Hematopoietic multipotent progenitor cell (in vitro differentiated cells): Measurements from ENCODE around the gene FAM227A. TPM values are rescaled to one million over a fixed set of nuclear protein-coding genes. Genes with fewer than 3 reads are reported as not detected.

Experiments
- DNase-seq, 3 donors: peaks; one replicate each; pipeline ENCODE4 v3.0.0-alpha.2; 2011 to 2015; ENCODE audit warnings: low read depth in 2 of 3, low spot score in 2 of 3
- total RNA-seq: library from RNA; depleted of rRNA; stranded (reverse); fragments of >200 nt; gene quantifications from one replicate; pipeline ENCODE4 v1.2.3, GENCODE V29; 2012

Gene FAM227A
- 1.3 TPM for total RNA-seq

GRCh38 chr22:38656256-38657044 lies at the start of gene FAM227A, which contains the start of gene CBY1:
TSS of gene FAM227A (minus strand) at chr22:38656392. CDS start at chr22:38650168, 6,224 bp downstream.
TSS of gene CBY1 (plus strand) at chr22:38656638. CDS start at chr22:38668055, 11,417 bp downstream.
- peak; percentile 82 to 89 (median 88) for DNase-seq

- DNase-seq, result peak; percentile 94 to 100 (median 100)
These were observed 49.3 kb upstream of the FAM227A start, which contains the start of gene GTPBP1 for GRCh38 chr22:38705235-38706100. TSS of gene GTPBP1 (plus strand) at chr22:38705944. CDS start at chr22:38705956, 12 bp downstream.

- DNase-seq, result no peak
These were observed 48.6 kb upstream of the FAM227A start for GRCh38 chr22:38704654-38705234.

- peak; percentile 97 to 100 (median 97) for DNase-seq
These were observed 44.8 kb upstream of the FAM227A start, which contains the start of gene JOSD1 for GRCh38 chr22:38700789-38701628. TSS of gene JOSD1 (minus strand) at chr22:38700943. CDS start at chr22:38699987, 956 bp downstream.

- DNase-seq, result peak in 2 of 3 donors; percentile 31 to 45
These were observed 44.1 kb upstream of the FAM227A start for GRCh38 chr22:38700270-38700788.

- peak in 1 of 3 donors; percentile 10 for DNase-seq
These were observed 43.6 kb upstream of the FAM227A start for GRCh38 chr22:38699784-38700183.

- no peak for DNase-seq
These were observed 43.0 kb upstream of the FAM227A start for GRCh38 chr22:38699143-38699542.

GRCh38 chr22:38698407-38699094 lies 42.4 kb upstream of the FAM227A start:
- no peak for DNase-seq

- peak in 1 of 3 donors; percentile 15 for DNase-seq
These were observed 41.4 kb upstream of the FAM227A start for GRCh38 chr22:38697425-38698089.

GRCh38 chr22:38696606-38697424 lies 40.6 kb upstream of the FAM227A start:
- DNase-seq, result peak in 2 of 3 donors; percentile 21 to 37

- DNase-seq, result no peak
These were observed 38.7 kb upstream of the FAM227A start for GRCh38 chr22:38694940-38695339.

GRCh38 chr22:38694049-38694448 lies 37.9 kb upstream of the FAM227A start:
- DNase-seq, result no peak

- no peak for DNase-seq
These were observed 33.5 kb upstream of the FAM227A start for GRCh38 chr22:38689651-38690050.

- DNase-seq, result no peak
These were observed 29.6 kb upstream of the FAM227A start for GRCh38 chr22:38685761-38686160.

- no peak for DNase-seq
These were observed 28.7 kb upstream of the FAM227A start for GRCh38 chr22:38684895-38685294.

GRCh38 chr22:38681582-38682335 lies 25.6 kb upstream of the FAM227A start, which contains the start of gene TOMM22:
TSS of gene TOMM22 (plus strand) at chr22:38681957. CDS start at chr22:38681979, 22 bp downstream.
- peak; percentile 72 to 88 (median 87) for DNase-seq

GRCh38 chr22:38675833-38676232 lies 19.6 kb upstream of the FAM227A start:
- DNase-seq, result no peak
